ENCODE data around the gene RAB33B.

GRCh38 chr4:139515531-139515958, 61.6 kb downstream of the RAB33B start:
- TF ChIP-seq POLR2A (IDR thresholded peaks at IDR 0.05) (no peak), CTCF (IDR thresholded peaks at IDR 0.05) (no peak)
